22Rv1 (cell line): Measurements from ENCODE around the gene SNX25.

Experiments
- H3K27ac ChIP-seq: fragments of 450-650 bp; 2 replicates; pipeline ENCODE4 v1.5.1; 2017
- CTCF ChIP-seq: fragments of 450-650 bp; IDR thresholded peaks from 2 replicates; pipeline ENCODE4 v1.5.1; 2017; ENCODE audit warnings: mild to moderate bottlenecking
- ZFX ChIP-seq: fragments of 450-650 bp; IDR thresholded peaks from 2 replicates; pipeline ENCODE4 v1.6.1; 2017; ENCODE audit warnings: antibody characterized with exemption, borderline replicate concordance

Gene SNX25

GRCh38 chr4:185408432-185408831 lies 199.0 kb downstream of the SNX25 start:
- H3K27ac ChIP-seq, result no peak overlapping the region

GRCh38 chr4:185411849-185412248 lies 202.5 kb downstream of the SNX25 start:
- no peak for TF ChIP-seq CTCF
- TF ChIP-seq ZFX, result no peak
- no peak overlapping the region for H3K27ac ChIP-seq

More at GRCh38 chr4:185408432-185408831, 199.0 kb downstream of the SNX25 start:
- TF ChIP-seq CTCF (no peak), ZFX (no peak)

- TF ChIP-seq CTCF (no peak), ZFX (no peak)
- no peak overlapping the region for H3K27ac ChIP-seq
Measured at GRCh38 chr4:185412412-185412811, 203.0 kb downstream of the SNX25 start.
